HK-2 (cell line): ENCODE results near the gene CYB5R4.
"Not testable (repeated sequence)": the region's sequence is repeated elsewhere in the genome, so short reads cannot be mapped to it uniquely, and the experiment has no call there.

Experiments
- DNase-seq: peaks from one replicate; pipeline ENCODE4 v3.0.0-alpha.2; 2018; ENCODE audit not compliant: unreplicated experiment

The CYB5R4 gene

GRCh38 chr6:83911278-83911677, 51.8 kb downstream of the CYB5R4 start:
- DNase-seq: no peak

- no peak for DNase-seq
Measured at GRCh38 chr6:83914953-83915352, 55.5 kb downstream of the CYB5R4 start.

- DNase-seq: no peak
Measured at GRCh38 chr6:83917001-83917400, 57.5 kb downstream of the CYB5R4 start.

- no peak for DNase-seq
Measured at GRCh38 chr6:83920017-83920416, 60.5 kb downstream of the CYB5R4 start.

GRCh38 chr6:83921315-83921714, 61.8 kb downstream of the CYB5R4 start:
- no peak for DNase-seq

GRCh38 chr6:83927470-83927869, 68.0 kb downstream of the CYB5R4 start:
- DNase-seq: no peak

- no peak for DNase-seq
Measured at GRCh38 chr6:83928286-83928685, 68.8 kb downstream of the CYB5R4 start.

GRCh38 chr6:83946201-83946833, 86.8 kb downstream of the CYB5R4 start:
- not testable (repeated sequence) for DNase-seq

GRCh38 chr6:83947983-83948382, 88.5 kb downstream of the CYB5R4 start:
- DNase-seq: not testable (repeated sequence)

- no peak for DNase-seq
Measured at GRCh38 chr6:83948851-83949250, 89.4 kb downstream of the CYB5R4 start.

GRCh38 chr6:83951423-83951822, 91.9 kb downstream of the CYB5R4 start:
- not testable (repeated sequence) for DNase-seq

GRCh38 chr6:83952830-83953229, 93.3 kb downstream of the CYB5R4 start:
- DNase-seq: no peak

GRCh38 chr6:83954371-83954770, 94.9 kb downstream of the CYB5R4 start:
- DNase-seq: no peak

- DNase-seq: no peak
Measured at GRCh38 chr6:83958241-83958685, 98.8 kb downstream of the CYB5R4 start.

- DNase-seq: no peak
Measured at GRCh38 chr6:83960664-83961063, 101.2 kb downstream of the CYB5R4 start.

- DNase-seq: no peak
Measured at GRCh38 chr6:83962582-83962981, 103.1 kb downstream of the CYB5R4 start.

GRCh38 chr6:83966539-83966938, 107.0 kb downstream of the CYB5R4 start:
- DNase-seq: no peak

- no peak for DNase-seq
Measured at GRCh38 chr6:83970582-83970981, 111.1 kb downstream of the CYB5R4 start.

GRCh38 chr6:83974409-83975050, 115.0 kb downstream of the CYB5R4 start:
- DNase-seq: no peak

- DNase-seq: no peak
Measured at GRCh38 chr6:83976037-83976755, 116.7 kb downstream of the CYB5R4 start.

GRCh38 chr6:83976871-83977270, 117.4 kb downstream of the CYB5R4 start:
- DNase-seq: no peak

- DNase-seq: no peak
Measured at GRCh38 chr6:83978324-83978734, 118.8 kb downstream of the CYB5R4 start.

- DNase-seq: no peak
Measured at GRCh38 chr6:83978997-83979396, 119.5 kb downstream of the CYB5R4 start.
